SU-DHL-6 (cell line): ENCODE results near the gene LDLRAD2.

ENCODE experiments used
- H2AFZ ChIP-seq: fragments of 200-600 bp; sonication (generic); 2 replicates; pipeline ENCODE4 v1.6.1; 2014; ENCODE audit warnings: low read depth, mild to moderate bottlenecking, moderate library complexity, mixed read lengths, antibody characterized with exemption, low read length; ENCODE audit not compliant: severe bottlenecking
- H3F3A ChIP-seq: fragments of 200-600 bp; shearing (Covaris generic); 2 replicates; pipeline ENCODE4 v1.6.0; 2016; ENCODE audit warnings: antibody characterized with exemption, mild to moderate bottlenecking; ENCODE audit not compliant: insufficient read depth
- H3K27ac ChIP-seq: fragments of 200-600 bp; sonication (generic); 2 replicates; pipeline ENCODE4 v1.5.1; 2016; ENCODE audit warnings: low read depth, mild to moderate bottlenecking, low read length, moderate library complexity, mixed read lengths
- H3K27me3 ChIP-seq: fragments of 200-600 bp; sonication (generic), shearing (Covaris generic); 2 replicates; pipeline ENCODE4 v1.6.0; 2014; ENCODE audit warnings: mild to moderate bottlenecking, low read length
- H3K36me3 ChIP-seq: fragments of 200-600 bp; sonication (generic); 2 replicates; pipeline ENCODE4 v1.6.1; 2014; ENCODE audit warnings: mild to moderate bottlenecking, low read length, mixed read lengths
- H3K4me2 ChIP-seq: fragments of 300-600, 200-600 bp; shearing (Covaris generic), sonication (generic); 2 replicates; pipeline ENCODE4 v1.6.0; 2014; ENCODE audit warnings: low read length, low read depth, mild to moderate bottlenecking; ENCODE audit not compliant: poor library complexity, severe bottlenecking
- H3K4me3 ChIP-seq: fragments of 200-600 bp; sonication (generic); 2 replicates; pipeline ENCODE4 v1.5.1; 2014; ENCODE audit warnings: antibody characterized with exemption, low read length, mild to moderate bottlenecking, mixed read lengths; ENCODE audit not compliant: insufficient read depth, poor library complexity, severe bottlenecking
- H3K79me2 ChIP-seq: fragments of 200-600 bp; sonication (generic); 2 replicates; pipeline ENCODE4 v1.6.1; 2014; ENCODE audit warnings: mild to moderate bottlenecking, low read length, moderate library complexity; ENCODE audit not compliant: insufficient read depth
- H3K9ac ChIP-seq: fragments of 200-600 bp; sonication (generic); 2 replicates; pipeline ENCODE4 v1.7.0; 2014; ENCODE audit warnings: mild to moderate bottlenecking, low read length
- H3K9me2 ChIP-seq: fragments of 200-600 bp; sonication (generic); replicated peaks from 2 replicates; pipeline ENCODE4 v1.6.1; 2014; ENCODE audit warnings: low read length; ENCODE audit not compliant: insufficient read depth
- H3K9me3 ChIP-seq: fragments of 200-600 bp; sonication (generic); 2 replicates; pipeline ENCODE4 v1.6.1; 2014; ENCODE audit warnings: low read length, mixed read lengths; ENCODE audit not compliant: insufficient read depth
- H4K20me1 ChIP-seq: fragments of 200-600 bp; sonication (generic); 2 replicates; pipeline ENCODE4 v1.6.1; 2014; ENCODE audit warnings: low read depth, mild to moderate bottlenecking, antibody characterized with exemption, low read length, moderate library complexity, mixed read lengths
- EZH2phosphoT487 ChIP-seq: fragments of 200-600 bp; sonication (generic), shearing (Covaris generic); conservative IDR thresholded peaks from 2 replicates; pipeline ENCODE4 v1.6.1; 2018; ENCODE audit warnings: mild to moderate bottlenecking, antibody characterized with exemption, low read length, moderate library complexity, mixed read lengths
- TF ChIP-seq, protein P1 (sequence below): fragments of 200-600 bp; sonication (generic); IDR thresholded peaks from one replicate; pipeline ENCODE4 v1.5.1; 2017; ENCODE audit warnings: antibody characterized with exemption, mild to moderate bottlenecking, low read length, moderate library complexity; ENCODE audit not compliant: insufficient read depth, poor library complexity, severe bottlenecking

Gene LDLRAD2

DNA sequence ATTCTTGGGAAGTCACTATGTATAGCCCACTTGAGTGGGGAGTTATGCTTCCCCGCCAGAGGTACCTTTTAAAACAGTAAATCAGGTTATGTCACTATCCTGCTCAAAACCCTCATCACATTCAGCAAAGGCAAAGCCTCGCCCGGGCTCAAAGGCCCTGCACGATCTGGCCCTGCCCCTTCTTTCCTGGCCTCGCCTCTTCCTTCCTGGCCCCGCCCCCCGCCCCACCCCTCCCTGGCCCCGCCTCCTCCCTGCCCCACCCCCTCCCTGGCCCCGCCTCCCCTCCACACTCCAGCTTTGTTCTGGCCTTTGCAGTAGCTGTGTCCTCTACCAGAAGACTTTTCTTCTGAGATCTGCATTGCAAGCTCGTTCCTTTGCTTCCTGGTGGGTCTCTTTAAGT is 6.6 kb downstream of the LDLRAD2 start:
- Histone ChIP-seq H3K27ac (no peak overlapping the region), H3F3A (no peaks in the 10 kb centered on the region), H3K4me3 (no peak overlapping the region), H3K79me2 (no peaks in the 10 kb centered on the region), H4K20me1 (no peaks in the 10 kb centered on the region), H3K36me3 (no peaks in the 10 kb centered on the region), H2AFZ (no peak overlapping the region), H3K9me3 (no peaks in the 10 kb centered on the region), H3K4me2 (no peak overlapping the region), H3K9me2 (no peaks in the 10 kb centered on the region), H3K9ac (no peak overlapping the region), H3K27me3 (no peaks in the 10 kb centered on the region)
- TF ChIP-seq EZH2phosphoT487, result no peak
- TF ChIP-seq, protein P1, sequence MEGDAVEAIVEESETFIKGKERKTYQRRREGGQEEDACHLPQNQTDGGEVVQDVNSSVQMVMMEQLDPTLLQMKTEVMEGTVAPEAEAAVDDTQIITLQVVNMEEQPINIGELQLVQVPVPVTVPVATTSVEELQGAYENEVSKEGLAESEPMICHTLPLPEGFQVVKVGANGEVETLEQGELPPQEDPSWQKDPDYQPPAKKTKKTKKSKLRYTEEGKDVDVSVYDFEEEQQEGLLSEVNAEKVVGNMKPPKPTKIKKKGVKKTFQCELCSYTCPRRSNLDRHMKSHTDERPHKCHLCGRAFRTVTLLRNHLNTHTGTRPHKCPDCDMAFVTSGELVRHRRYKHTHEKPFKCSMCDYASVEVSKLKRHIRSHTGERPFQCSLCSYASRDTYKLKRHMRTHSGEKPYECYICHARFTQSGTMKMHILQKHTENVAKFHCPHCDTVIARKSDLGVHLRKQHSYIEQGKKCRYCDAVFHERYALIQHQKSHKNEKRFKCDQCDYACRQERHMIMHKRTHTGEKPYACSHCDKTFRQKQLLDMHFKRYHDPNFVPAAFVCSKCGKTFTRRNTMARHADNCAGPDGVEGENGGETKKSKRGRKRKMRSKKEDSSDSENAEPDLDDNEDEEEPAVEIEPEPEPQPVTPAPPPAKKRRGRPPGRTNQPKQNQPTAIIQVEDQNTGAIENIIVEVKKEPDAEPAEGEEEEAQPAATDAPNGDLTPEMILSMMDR, result no peak

DNA sequence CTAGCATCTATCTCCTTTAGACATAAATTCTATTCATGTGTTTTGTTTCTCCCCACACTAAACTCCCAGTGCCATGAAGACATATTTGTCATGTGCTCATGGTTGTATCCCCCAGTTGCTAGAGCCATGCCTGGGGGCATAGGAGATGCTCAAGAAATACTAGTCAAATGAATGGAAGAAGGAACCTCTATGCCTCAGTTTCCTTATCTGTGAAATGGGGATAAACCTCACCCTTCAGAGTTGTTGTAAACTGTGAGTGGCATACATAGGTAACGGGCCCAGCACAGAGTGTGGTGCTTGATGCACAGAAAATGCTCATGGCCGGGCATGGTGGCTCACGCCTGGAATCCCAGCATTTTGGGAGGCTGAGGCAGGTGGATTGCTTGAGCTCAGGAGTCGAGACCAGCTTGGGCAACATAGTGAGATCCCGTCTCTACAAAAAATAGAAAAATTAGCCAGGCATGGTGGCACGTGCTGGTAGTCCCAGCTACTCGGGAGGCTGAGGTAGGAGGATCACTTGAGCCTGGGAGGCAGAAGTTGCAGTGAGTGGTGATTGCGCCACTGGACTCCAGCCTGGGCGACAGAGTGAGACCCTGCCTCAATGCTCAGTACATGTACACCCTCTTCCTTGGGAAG is 8.7 kb downstream of the LDLRAD2 start:
- TF ChIP-seq, protein P1, result no peak
- H3K27ac ChIP-seq, result no peak overlapping the region

DNA sequence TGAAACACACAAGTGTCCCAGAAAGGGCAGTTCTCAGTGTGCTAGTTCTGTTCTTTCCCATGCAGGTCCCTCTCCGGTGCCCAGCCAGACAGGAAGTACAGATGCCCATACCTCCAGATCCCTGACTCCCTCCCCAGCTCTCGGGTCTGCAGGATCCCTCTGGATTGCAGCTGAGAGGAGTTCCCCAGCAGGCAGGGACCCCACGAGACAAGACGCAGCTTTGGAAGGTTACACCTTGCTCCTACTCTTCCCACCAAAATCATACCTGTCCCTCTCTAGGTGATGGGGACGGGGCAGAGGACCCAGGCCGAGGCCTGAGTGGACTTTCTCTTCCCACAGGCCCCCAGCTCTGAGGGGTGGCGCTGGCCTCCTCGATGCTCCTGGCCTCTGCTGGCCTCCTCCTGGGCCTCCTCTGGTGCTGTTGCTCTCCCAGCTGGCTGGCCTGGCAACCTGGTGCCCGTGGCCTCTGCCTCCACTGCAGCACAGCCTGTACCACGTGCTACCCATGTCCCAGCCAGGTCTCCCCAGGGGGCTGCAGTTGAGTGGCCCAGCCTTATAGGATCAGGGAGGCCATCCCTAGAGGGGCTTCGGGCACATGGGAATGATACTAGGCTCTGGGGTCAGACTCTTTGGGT is 9.4 kb downstream of the LDLRAD2 start:
- H3K27ac ChIP-seq, result no peak overlapping the region
- no peaks in the 10 kb centered on the region for H3K9me3 ChIP-seq
- H3K36me3 ChIP-seq, result no peaks in the 10 kb centered on the region
- no peaks in the 10 kb centered on the region for H4K20me1 ChIP-seq
- no peaks in the 10 kb centered on the region for H3K9me2 ChIP-seq
- H3K4me3 ChIP-seq, result no peak overlapping the region
- no peaks in the 10 kb centered on the region for H3K79me2 ChIP-seq
- H2AFZ ChIP-seq, result no peak overlapping the region
- H3K27me3 ChIP-seq, result no peaks in the 10 kb centered on the region
- no peaks in the 10 kb centered on the region for H3F3A ChIP-seq
- H3K4me2 ChIP-seq, result no peak overlapping the region
- TF ChIP-seq, protein P1, result no peak
- TF ChIP-seq EZH2phosphoT487, result no peak
- no peak overlapping the region for H3K9ac ChIP-seq

More for the DNA sequence above, 8.7 kb downstream of the LDLRAD2 start:
- Histone ChIP-seq H3K9me3 (no peaks in the 10 kb centered on the region), H4K20me1 (no peaks in the 10 kb centered on the region), H3K4me3 (no peak overlapping the region), H3K36me3 (no peaks in the 10 kb centered on the region), H3K79me2 (no peaks in the 10 kb centered on the region), H3K27me3 (no peaks in the 10 kb centered on the region), H3K9me2 (no peaks in the 10 kb centered on the region), H3F3A (no peaks in the 10 kb centered on the region), H2AFZ (no peak overlapping the region), H3K9ac (no peak overlapping the region), H3K4me2 (no peak overlapping the region)
